Activated naive CD8-positive, alpha-beta T cell treated with anti-CD3 and anti-CD28 coated beads, Interleukin-2, amount 50 U/mL, for 16 hours (primary cell): ENCODE measurements around the gene CPN1.
"Not testable (repeated sequence)": the region's sequence is repeated elsewhere in the genome, so short reads cannot be mapped to it uniquely, and the experiment has no call there.

Source experiments
- DNase-seq: peaks from one replicate; pipeline ENCODE4 v3.0.0-alpha.2; 2020; ENCODE audit warnings: low read depth, low spot score

Gene CPN1

GRCh38 chr10:100082276-100082675 is 607 bp upstream of the CPN1 start:
- DNase-seq: not testable (repeated sequence)

- no peak for DNase-seq
These were observed 4.9 kb downstream of the CPN1 start for GRCh38 chr10:100076750-100077149.

GRCh38 chr10:100075426-100076220 is 6.0 kb downstream of the CPN1 start:
- DNase-seq: no peak

- DNase-seq: no peak
These were observed 9.2 kb downstream of the CPN1 start for GRCh38 chr10:100072514-100072913.

- no peak for DNase-seq
These were observed 10.1 kb downstream of the CPN1 start for GRCh38 chr10:100071529-100071928.

GRCh38 chr10:100067466-100067865 is 14.2 kb downstream of the CPN1 start:
- DNase-seq: no peak

GRCh38 chr10:100065084-100065660 is 16.5 kb downstream of the CPN1 start:
- DNase-seq: no peak

GRCh38 chr10:100061401-100061800 is 20.3 kb downstream of the CPN1 start:
- DNase-seq: no peak

- DNase-seq: no peak
These were observed 23.7 kb downstream of the CPN1 start for GRCh38 chr10:100057948-100058347.

GRCh38 chr10:100053686-100054460 is 27.8 kb downstream of the CPN1 start:
- no peak for DNase-seq

GRCh38 chr10:100046021-100046486 is 35.6 kb downstream of the CPN1 start:
- DNase-seq: peak; percentile 64

- DNase-seq: no peak
These were observed 36.1 kb downstream of the CPN1 start for GRCh38 chr10:100045592-100045991.

- no peak for DNase-seq
These were observed 37.9 kb downstream of the CPN1 start for GRCh38 chr10:100043796-100044195.

- DNase-seq: no peak
These were observed 38.3 kb downstream of the CPN1 start for GRCh38 chr10:100043344-100043743.

- DNase-seq: no peak
These were observed 40.2 kb downstream of the CPN1 start for GRCh38 chr10:100041306-100042002.

- no peak for DNase-seq
These were observed 43.1 kb downstream of the CPN1 start for GRCh38 chr10:100038561-100039071.

- DNase-seq: no peak
These were observed 43.8 kb downstream of the CPN1 start for GRCh38 chr10:100037758-100038315.

GRCh38 chr10:100036850-100037249 is 44.8 kb downstream of the CPN1 start:
- DNase-seq: no peak

GRCh38 chr10:100033766-100034418 is 47.8 kb downstream of the CPN1 start:
- DNase-seq: no peak

- DNase-seq: no peak
These were observed 54.3 kb downstream of the CPN1 start for GRCh38 chr10:100027416-100027815.

GRCh38 chr10:100025576-100025975 is 56.1 kb downstream of the CPN1 start:
- DNase-seq: no peak
